Mesenchymal stem cell (in vitro differentiated cells and primary cell): ENCODE data around the gene QTRT2.

Experiments used
- DNase-seq: peaks from one replicate; pipeline ENCODE4 v3.0.0-alpha.2; 2013
- H2AFZ ChIP-seq: one replicate; pipeline ENCODE4 v1.6.1; 2013; ENCODE audit warnings: low read depth, mild to moderate bottlenecking, control low read depth, inconsistent platforms, low read length, moderate library complexity
- H2AK5ac ChIP-seq: 2 replicates; pipeline ENCODE4 v1.6.1; 2013; ENCODE audit warnings: low read length, moderate library complexity, mild to moderate bottlenecking, inconsistent platforms; ENCODE audit not compliant: severe bottlenecking
- H2BK120ac ChIP-seq: one replicate; pipeline ENCODE4 v1.6.1; 2013; ENCODE audit warnings: low read depth, mild to moderate bottlenecking, inconsistent platforms, low read length, moderate library complexity
- H2BK12ac ChIP-seq, 2 experiments: one replicate each; pipeline ENCODE4 v1.6.1; 2013; ENCODE audit warnings: inconsistent platforms in 2 of 2, low read length in 2 of 2, mild to moderate bottlenecking in 2 of 2, moderate library complexity in 2 of 2, control low read depth in 1 of 2
- H2BK15ac ChIP-seq: one replicate; pipeline ENCODE4 v1.6.1; 2013; ENCODE audit warnings: mild to moderate bottlenecking, low read depth, inconsistent platforms; ENCODE audit not compliant: poor library complexity, severe bottlenecking
- H2BK5ac ChIP-seq: 2 replicates; pipeline ENCODE4 v1.6.1; 2013; ENCODE audit warnings: low read depth, mild to moderate bottlenecking, low read length, control low read depth, inconsistent platforms; ENCODE audit not compliant: poor library complexity, severe bottlenecking
- H3K14ac ChIP-seq, 2 experiments: one replicate each; pipeline ENCODE4 v1.6.1; 2013; ENCODE audit warnings: inconsistent platforms in 2 of 2, low read length in 2 of 2, control low read depth in 1 of 2, mild to moderate bottlenecking in 1 of 2, moderate library complexity in 1 of 2
- H3K18ac ChIP-seq, 2 experiments: one replicate each; pipeline ENCODE4 v1.6.1; 2013; ENCODE audit warnings: inconsistent platforms in 2 of 2, low read length in 2 of 2, control low read depth in 1 of 2, low read depth in 1 of 2, mild to moderate bottlenecking in 1 of 2
- H3K23ac ChIP-seq, 2 experiments: one replicate each; pipeline ENCODE4 v1.6.1; 2013; ENCODE audit warnings: inconsistent platforms in 2 of 2, low read length in 2 of 2, mild to moderate bottlenecking in 2 of 2, moderate library complexity in 2 of 2, control low read depth in 1 of 2
- H3K27ac ChIP-seq: 2 replicates; pipeline ENCODE4 v1.5.1; 2013; ENCODE audit warnings: mild to moderate bottlenecking, moderate library complexity, low read length, control low read depth, inconsistent platforms; ENCODE audit not compliant: poor library complexity, severe bottlenecking
- H3K27me3 ChIP-seq, 2 experiments: 2 replicates each; pipeline versions ENCODE4 v1.6.1 to v1.7.0; 2013; ENCODE audit warnings: low read length in 2 of 2, mild to moderate bottlenecking in 2 of 2, moderate library complexity in 2 of 2, control low read depth in 1 of 2, inconsistent platforms in 1 of 2; ENCODE audit not compliant: control insufficient read depth in 1 of 2, insufficient read depth in 1 of 2
- H3K36me3 ChIP-seq, 2 experiments: 2 replicates each; pipeline versions ENCODE4 v1.6.1 to v1.7.0; 2013; ENCODE audit warnings: low read length in 2 of 2, control low read depth in 1 of 2, inconsistent platforms in 1 of 2, low read depth in 1 of 2, mild to moderate bottlenecking in 1 of 2; ENCODE audit not compliant: insufficient read depth in 2 of 2, control insufficient read depth in 1 of 2
- H3K4ac ChIP-seq, 2 experiments: one replicate each; pipeline ENCODE4 v1.6.1; 2013; ENCODE audit warnings: inconsistent platforms in 2 of 2, low read length in 2 of 2, mild to moderate bottlenecking in 2 of 2, moderate library complexity in 2 of 2, control low read depth in 1 of 2, low read depth in 1 of 2
- H3K4me1 ChIP-seq: 2 replicates; pipeline ENCODE4 v1.6.1; 2013; ENCODE audit warnings: low read depth, low read length, control low read depth; ENCODE audit not compliant: control insufficient read depth, insufficient read depth
- H3K4me2 ChIP-seq: 2 replicates; pipeline ENCODE4 v1.6.1; 2013; ENCODE audit warnings: low read length, mild to moderate bottlenecking, inconsistent platforms; ENCODE audit not compliant: poor library complexity, severe bottlenecking
- H3K4me3 ChIP-seq, 2 experiments: 2 replicates each; pipeline versions ENCODE4 v1.5.1 to v1.7.0; 2013; ENCODE audit warnings: low read length in 2 of 2, mild to moderate bottlenecking in 2 of 2, control low read depth in 1 of 2, low read depth in 1 of 2; ENCODE audit not compliant: insufficient read depth in 1 of 2
- H3K79me1 ChIP-seq: replicated peaks from 2 replicates; pipeline ENCODE4 v1.6.1; 2013; ENCODE audit warnings: mild to moderate bottlenecking, control low read depth, low read length, inconsistent platforms; ENCODE audit not compliant: poor library complexity, severe bottlenecking
- H3K9ac ChIP-seq: 2 replicates; pipeline ENCODE4 v1.7.0; 2013; ENCODE audit warnings: mild to moderate bottlenecking, low read length, moderate library complexity
- H3K9me3 ChIP-seq: 2 replicates; pipeline ENCODE4 v1.7.0; 2013; ENCODE audit warnings: mild to moderate bottlenecking, low read length; ENCODE audit not compliant: control insufficient read depth
- H4K8ac ChIP-seq: one replicate; pipeline ENCODE4 v1.6.1; 2013; ENCODE audit warnings: inconsistent platforms, mild to moderate bottlenecking, low read length, moderate library complexity
- H4K91ac ChIP-seq: one replicate; pipeline ENCODE4 v1.6.1; 2013; ENCODE audit warnings: mild to moderate bottlenecking, low read length, inconsistent platforms
- WGBS: methylation state at CpG from one replicate; pipeline ENCODE4 v1.1.7; 2013; ENCODE audit warnings: mixed read lengths; 5-methylcytosine and 5-hydroxymethylcytosine counted together

Gene QTRT2

DNA sequence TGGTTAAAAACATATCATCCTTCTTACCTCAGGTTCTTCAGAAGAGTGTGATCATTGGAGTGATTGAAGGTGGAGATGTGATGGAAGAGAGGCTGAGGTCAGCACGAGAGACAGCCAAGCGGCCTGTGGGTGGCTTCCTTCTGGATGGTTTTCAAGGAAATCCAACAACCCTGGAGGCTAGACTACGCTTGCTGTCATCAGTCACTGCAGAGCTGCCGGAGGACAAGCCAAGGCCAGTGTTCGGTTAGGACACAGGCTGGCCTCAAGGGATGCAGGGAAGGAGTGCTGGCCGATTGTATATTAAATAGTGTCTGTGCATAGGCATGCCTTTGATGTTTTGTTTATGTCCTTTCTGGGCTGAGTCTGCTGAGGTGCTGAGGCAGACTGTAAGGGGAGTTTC is 20.2 kb downstream of the QTRT2 start:
- Histone ChIP-seq H3K23ac (no peak overlapping the region), H2AK5ac (no peak overlapping the region), H2BK15ac (no peak overlapping the region), H3K27ac (no peak overlapping the region), H3K4me1 (peaks cover 2% of the 10 kb centered on the region), H4K8ac (no peak overlapping the region), H3K9me3 (no peaks in the 10 kb centered on the region), H4K91ac (no peak overlapping the region), H3K4ac (no peak overlapping the region), H3K18ac (no peak overlapping the region), H2BK5ac (no peak overlapping the region), H3K79me1 (peaks cover 16% of the 10 kb centered on the region), H3K36me3 (peaks cover 22 to 93% of the 10 kb centered on the region in 2 experiments), H3K9ac (no peak overlapping the region), H2BK120ac (no peak overlapping the region), H2BK12ac (no peak overlapping the region), H2AFZ (no peak overlapping the region), H3K4me3 (no peak overlapping the region), H3K27me3 (no peaks in the 10 kb centered on the region), H3K14ac (no peak overlapping the region), H3K4me2 (no peak overlapping the region)
- 94% methylated on average over 6 of the region's 6 CpGs for WGBS
- DNase-seq = no peak

DNA sequence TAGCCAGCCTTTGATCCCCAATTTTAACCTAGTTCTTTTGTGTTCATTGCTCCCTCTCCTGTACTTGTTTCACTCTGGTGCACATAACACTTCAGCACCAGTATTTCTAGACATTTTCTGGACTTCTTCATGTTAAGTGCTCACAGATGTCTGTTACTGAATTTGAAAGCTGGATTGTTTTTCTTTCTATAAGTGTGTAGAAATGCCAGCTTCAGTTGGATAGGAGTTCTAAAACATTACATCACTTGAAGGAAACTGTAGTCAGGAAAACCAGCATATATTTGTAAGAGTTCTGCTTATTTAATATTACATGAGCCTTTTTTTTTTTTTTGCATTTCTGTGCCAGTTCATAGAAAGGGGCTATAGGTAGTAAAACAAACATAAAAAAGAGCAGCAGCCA is 21.6 kb downstream of the QTRT2 start:
- H3K9ac ChIP-seq = no peak overlapping the region
- H3K36me3 ChIP-seq = peaks cover 19 to 93% of the 10 kb centered on the region in 2 experiments
- no peak for DNase-seq
- no peak overlapping the region for H4K91ac ChIP-seq
- H3K27me3 ChIP-seq = no peaks in the 10 kb centered on the region
- H2BK15ac ChIP-seq = no peak overlapping the region
- no peak overlapping the region for H3K4me3 ChIP-seq
- no peak overlapping the region for H2BK5ac ChIP-seq
- H2AK5ac ChIP-seq = no peak overlapping the region
- H3K4ac ChIP-seq = no peak overlapping the region
- H3K9me3 ChIP-seq = no peaks in the 10 kb centered on the region
- H2BK120ac ChIP-seq = no peak overlapping the region
- H3K27ac ChIP-seq = no peak overlapping the region
- no peak overlapping the region for H3K14ac ChIP-seq
- peaks cover 13% of the 10 kb centered on the region for H3K79me1 ChIP-seq
- no peak overlapping the region for H4K8ac ChIP-seq
- H2AFZ ChIP-seq = no peak overlapping the region
- H3K23ac ChIP-seq = no peak overlapping the region
- H3K18ac ChIP-seq = no peak overlapping the region
- no peaks in the 10 kb centered on the region for H3K4me1 ChIP-seq
- no peak overlapping the region for H3K4me2 ChIP-seq
- no peak overlapping the region for H2BK12ac ChIP-seq

DNA sequence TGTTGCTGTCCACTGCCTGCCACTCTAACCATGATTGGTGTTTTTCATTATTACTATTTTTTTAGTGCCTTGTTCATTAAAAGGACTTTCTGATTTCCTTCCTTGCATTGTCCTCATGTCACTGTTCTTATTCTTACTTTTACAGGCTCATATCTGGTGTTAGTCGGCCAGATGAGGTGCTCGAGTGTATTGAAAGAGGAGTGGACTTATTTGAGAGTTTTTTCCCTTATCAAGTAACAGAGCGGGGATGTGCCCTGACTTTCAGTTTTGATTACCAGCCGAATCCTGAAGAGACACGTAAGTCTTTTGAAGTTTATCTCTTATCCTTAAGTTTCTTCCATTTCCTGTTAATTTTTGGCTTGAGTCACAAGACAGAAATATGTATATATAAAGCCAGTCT is 23.2 kb downstream of the QTRT2 start:
- no peak overlapping the region for H2AFZ ChIP-seq
- no peaks in the 10 kb centered on the region for H3K9me3 ChIP-seq
- H2BK5ac ChIP-seq = no peak overlapping the region
- H3K27me3 ChIP-seq = no peaks in the 10 kb centered on the region
- H3K4me1 ChIP-seq = no peaks in the 10 kb centered on the region
- peaks cover 8% of the 10 kb centered on the region for H3K79me1 ChIP-seq
- H2AK5ac ChIP-seq = no peak overlapping the region
- H3K4me3 ChIP-seq = no peak overlapping the region
- DNase-seq = peak; percentile 20
- H3K36me3 ChIP-seq = peaks cover 15 to 88% of the 10 kb centered on the region in 2 experiments
- no peak overlapping the region for H3K4ac ChIP-seq
- no peak overlapping the region for H4K8ac ChIP-seq
- WGBS = 85% methylated on average over 4 of the region's 5 CpGs
- H2BK120ac ChIP-seq = no peak overlapping the region
- H3K14ac ChIP-seq = no peak overlapping the region
- no peak overlapping the region for H3K9ac ChIP-seq
- no peak overlapping the region for H3K4me2 ChIP-seq
- H3K27ac ChIP-seq = no peak overlapping the region
- H2BK15ac ChIP-seq = no peak overlapping the region
- no peak overlapping the region for H2BK12ac ChIP-seq
- no peak overlapping the region for H4K91ac ChIP-seq
- no peak overlapping the region for H3K23ac ChIP-seq
- no peak overlapping the region for H3K18ac ChIP-seq

DNA sequence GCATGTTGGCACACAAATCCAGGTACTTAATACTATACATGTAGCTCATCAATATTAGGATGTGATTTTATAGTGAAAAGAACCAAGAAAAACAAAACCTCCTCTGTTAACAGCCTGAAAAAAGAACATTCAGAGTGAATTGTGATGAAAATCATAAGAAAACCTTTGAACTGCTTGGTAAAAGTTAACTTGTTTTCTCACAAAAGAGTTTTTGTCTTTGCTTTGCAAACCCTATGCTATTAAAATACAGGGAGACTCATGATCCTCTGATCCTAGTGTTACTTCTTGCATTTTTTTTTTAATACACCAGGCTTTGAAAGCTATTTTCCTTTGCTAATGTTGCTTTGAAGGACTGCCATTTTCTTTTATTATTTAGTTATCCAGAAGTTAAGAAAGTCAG is 23.7 kb downstream of the QTRT2 start:
- H3K14ac ChIP-seq = no peak overlapping the region
- peaks cover 8% of the 10 kb centered on the region for H3K79me1 ChIP-seq
- H3K4me2 ChIP-seq = no peak overlapping the region
- no peak overlapping the region for H2BK5ac ChIP-seq
- H3K9me3 ChIP-seq = no peaks in the 10 kb centered on the region
- no peaks in the 10 kb centered on the region for H3K4me1 ChIP-seq
- H3K9ac ChIP-seq = no peak overlapping the region
- H3K36me3 ChIP-seq = peaks cover 15 to 86% of the 10 kb centered on the region in 2 experiments
- DNase-seq = no peak
- H3K23ac ChIP-seq = no peak overlapping the region
- H4K91ac ChIP-seq = no peak overlapping the region
- H3K4ac ChIP-seq = no peak overlapping the region
- no peak overlapping the region for H4K8ac ChIP-seq
- H2BK12ac ChIP-seq = no peak overlapping the region
- H2BK15ac ChIP-seq = no peak overlapping the region
- H3K27me3 ChIP-seq = no peaks in the 10 kb centered on the region
- H2BK120ac ChIP-seq = no peak overlapping the region
- no peak overlapping the region for H2AFZ ChIP-seq
- no peak overlapping the region for H2AK5ac ChIP-seq
- H3K18ac ChIP-seq = no peak overlapping the region
- H3K27ac ChIP-seq = no peak overlapping the region
- H3K4me3 ChIP-seq = no peak overlapping the region
